HG03354 (cell line): ENCODE data around the gene RAET1E.
"Not testable (repeated sequence)": the region's sequence is repeated elsewhere in the genome, so short reads cannot be mapped to it uniquely, and the experiment has no call there.

Experiments
- ATAC-seq: cut with Tn5 transposase; IDR thresholded peaks from one replicate; pipeline ENCODE4 v1.9.1; 2021; ENCODE audit warnings: mild to moderate bottlenecking; ENCODE audit not compliant: unreplicated experiment, poor library complexity, severe bottlenecking

RAET1E gene

GRCh38 chr6:149931501-149931900, 33.6 kb upstream of the RAET1E start:
- no peak for ATAC-seq

- no peak for ATAC-seq
Observed at GRCh38 chr6:149929422-149929821, 31.5 kb upstream of the RAET1E start.

GRCh38 chr6:149927025-149927424, 29.1 kb upstream of the RAET1E start:
- ATAC-seq, result not testable (repeated sequence)

- no peak for ATAC-seq
Observed at GRCh38 chr6:149925974-149926777, 28.3 kb upstream of the RAET1E start.

- no peak for ATAC-seq
Observed at GRCh38 chr6:149925253-149925973, 27.5 kb upstream of the RAET1E start.

GRCh38 chr6:149924933-149925252, 27.0 kb upstream of the RAET1E start:
- ATAC-seq, result no peak

GRCh38 chr6:149924206-149924932, 26.5 kb upstream of the RAET1E start:
- no peak for ATAC-seq

- ATAC-seq, result no peak
Observed at GRCh38 chr6:149923327-149923986, 25.5 kb upstream of the RAET1E start.

GRCh38 chr6:149922642-149923326, 24.9 kb upstream of the RAET1E start, which contains the start of gene RAET1G:
TSS of gene RAET1G (minus strand) at chr6:149923121. CDS start at chr6:149923010, 111 bp downstream.
- peak; percentile 74 for ATAC-seq

- ATAC-seq, result not testable (repeated sequence)
Observed at GRCh38 chr6:149922091-149922490, 24.2 kb upstream of the RAET1E start.

- ATAC-seq, result no peak
Observed at GRCh38 chr6:149921361-149921760, 23.4 kb upstream of the RAET1E start.

GRCh38 chr6:149919834-149920225, 21.9 kb upstream of the RAET1E start:
- no peak for ATAC-seq

- not testable (repeated sequence) for ATAC-seq
Observed at GRCh38 chr6:149919126-149919833, 21.4 kb upstream of the RAET1E start.

GRCh38 chr6:149918151-149918905, 20.4 kb upstream of the RAET1E start:
- no peak for ATAC-seq

GRCh38 chr6:149917679-149918078, 19.8 kb upstream of the RAET1E start:
- no peak for ATAC-seq

GRCh38 chr6:149915970-149916865, 18.3 kb upstream of the RAET1E start:
- no peak for ATAC-seq

GRCh38 chr6:149913540-149914240, 15.8 kb upstream of the RAET1E start:
- no peak for ATAC-seq
